PC-9 (cell line): ENCODE data around the gene SEMA4A.

Experiments used
- EZH2 ChIP-seq: fragments of 200-600 bp; sonication (generic); IDR thresholded peaks from 2 replicates; pipeline ENCODE4 v1.8.0; 2017; ENCODE audit warnings: antibody characterized with exemption, low read depth
- TF ChIP-seq, protein P1 (sequence below): fragments of 200-600 bp; sonication (generic); conservative IDR thresholded peaks from 2 replicates; pipeline ENCODE4 v1.6.1; 2017; ENCODE audit warnings: mixed run types, antibody characterized with exemption, mild to moderate bottlenecking, moderate library complexity

GRCh38 chr1:156226782-156227181, 73.4 kb downstream of the SEMA4A start:
- TF ChIP-seq, protein P1, sequence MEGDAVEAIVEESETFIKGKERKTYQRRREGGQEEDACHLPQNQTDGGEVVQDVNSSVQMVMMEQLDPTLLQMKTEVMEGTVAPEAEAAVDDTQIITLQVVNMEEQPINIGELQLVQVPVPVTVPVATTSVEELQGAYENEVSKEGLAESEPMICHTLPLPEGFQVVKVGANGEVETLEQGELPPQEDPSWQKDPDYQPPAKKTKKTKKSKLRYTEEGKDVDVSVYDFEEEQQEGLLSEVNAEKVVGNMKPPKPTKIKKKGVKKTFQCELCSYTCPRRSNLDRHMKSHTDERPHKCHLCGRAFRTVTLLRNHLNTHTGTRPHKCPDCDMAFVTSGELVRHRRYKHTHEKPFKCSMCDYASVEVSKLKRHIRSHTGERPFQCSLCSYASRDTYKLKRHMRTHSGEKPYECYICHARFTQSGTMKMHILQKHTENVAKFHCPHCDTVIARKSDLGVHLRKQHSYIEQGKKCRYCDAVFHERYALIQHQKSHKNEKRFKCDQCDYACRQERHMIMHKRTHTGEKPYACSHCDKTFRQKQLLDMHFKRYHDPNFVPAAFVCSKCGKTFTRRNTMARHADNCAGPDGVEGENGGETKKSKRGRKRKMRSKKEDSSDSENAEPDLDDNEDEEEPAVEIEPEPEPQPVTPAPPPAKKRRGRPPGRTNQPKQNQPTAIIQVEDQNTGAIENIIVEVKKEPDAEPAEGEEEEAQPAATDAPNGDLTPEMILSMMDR, result no peak
- no peak for TF ChIP-seq EZH2
